GM12892 (cell line): ENCODE measurements around the gene PERCC1.
A peak's percentile ranks its signal among the peaks of the same experiment; 100 is the strongest.
"Not testable (repeated sequence)": the region's sequence is repeated elsewhere in the genome, so short reads cannot be mapped to it uniquely, and the experiment has no call there.

Experiments used
- DNase-seq: peaks from one replicate; pipeline ENCODE4 v3.0.0; 2011; ENCODE audit not compliant: insufficient read length
- FAIRE-seq: peaks from 2 replicates; lab custom pipeline; 2011; peaks lifted over from hg19 to GRCh38; lab: Jason Lieb, UNC
- POLR2A ChIP-seq: IDR thresholded peaks from 2 replicates; pipeline ENCODE4 v1.6.1; 2011; ENCODE audit warnings: low read depth, low read length, control low read depth
- POLR2AphosphoS5 ChIP-seq: IDR thresholded peaks from 2 replicates; pipeline ENCODE4 v1.6.1; 2011; ENCODE audit warnings: low read depth, low read length, control low read depth
- TAF1 ChIP-seq: IDR thresholded peaks from 2 replicates; pipeline ENCODE4 v1.6.1; 2011; ENCODE audit warnings: low read depth, mild to moderate bottlenecking, control low read depth, low read length, borderline replicate concordance

Gene PERCC1

GRCh38 chr16:1469693-1470201, 38.9 kb downstream of the PERCC1 start:
- TF ChIP-seq POLR2A (no peak), POLR2AphosphoS5 (no peak), TAF1 (no peak)
- no peak for FAIRE-seq

GRCh38 chr16:1470481-1471251, 39.8 kb downstream of the PERCC1 start:
- DNase-seq (no peak), FAIRE-seq (no peak)
- no peak for TF ChIP-seq POLR2AphosphoS5
- no peak for TF ChIP-seq POLR2A
- TF ChIP-seq TAF1: no peak

More at GRCh38 chr16:1469693-1470201, 38.9 kb downstream of the PERCC1 start:
- DNase-seq: no peak

GRCh38 chr16:1471569-1472194, 40.8 kb downstream of the PERCC1 start:
- FAIRE-seq: no peak
- TF ChIP-seq POLR2AphosphoS5: no peak
- no peak for TF ChIP-seq TAF1
- no peak for TF ChIP-seq POLR2A
- no peak for DNase-seq

GRCh38 chr16:1472974-1473373, 42.1 kb downstream of the PERCC1 start:
- no peak for TF ChIP-seq POLR2A
- FAIRE-seq: no peak
- no peak for DNase-seq

GRCh38 chr16:1474082-1474795, 43.4 kb downstream of the PERCC1 start:
- FAIRE-seq: no peak
- DNase-seq: no peak

GRCh38 chr16:1474796-1475551, 44.1 kb downstream of the PERCC1 start, which contains the start of gene CLCN7:
TSS of gene CLCN7 (minus strand) at chr16:1475028. CDS start at chr16:1474974, 54 bp downstream.
- DNase-seq (peak; percentile 99), FAIRE-seq (peak; percentile 99)
- TF ChIP-seq POLR2AphosphoS5 (peak; percentile 74; the same call in 1 of the 2 replicates), TAF1 (peak; percentile 66), POLR2A (peak; percentile 90)

More at GRCh38 chr16:1474082-1474795, 43.4 kb downstream of the PERCC1 start:
- TF ChIP-seq TAF1 (no peak), POLR2A (no peak), POLR2AphosphoS5 (no peak)

- DNase-seq (no peak), FAIRE-seq (no peak)
- TF ChIP-seq POLR2A (no peak), POLR2AphosphoS5 (no peak), TAF1 (no peak)
Observed at GRCh38 chr16:1475552-1476114, 44.8 kb downstream of the PERCC1 start.

- DNase-seq: no peak
- FAIRE-seq: no peak
- no peak for TF ChIP-seq TAF1
- no peak for TF ChIP-seq POLR2A
- TF ChIP-seq POLR2AphosphoS5: no peak
Observed at GRCh38 chr16:1477033-1477432, 46.2 kb downstream of the PERCC1 start.

- not testable (repeated sequence) for FAIRE-seq
Observed at GRCh38 chr16:1478937-1479336, 48.1 kb downstream of the PERCC1 start.

GRCh38 chr16:1481906-1482835, 51.3 kb downstream of the PERCC1 start:
- FAIRE-seq: peak; percentile 24
- TF ChIP-seq TAF1 (no peak), POLR2AphosphoS5 (no peak), POLR2A (no peak)
- DNase-seq: no peak

More at GRCh38 chr16:1478937-1479336, 48.1 kb downstream of the PERCC1 start:
- not testable (repeated sequence) for DNase-seq
